ENCODE data around the gene ATF6.

DNA sequence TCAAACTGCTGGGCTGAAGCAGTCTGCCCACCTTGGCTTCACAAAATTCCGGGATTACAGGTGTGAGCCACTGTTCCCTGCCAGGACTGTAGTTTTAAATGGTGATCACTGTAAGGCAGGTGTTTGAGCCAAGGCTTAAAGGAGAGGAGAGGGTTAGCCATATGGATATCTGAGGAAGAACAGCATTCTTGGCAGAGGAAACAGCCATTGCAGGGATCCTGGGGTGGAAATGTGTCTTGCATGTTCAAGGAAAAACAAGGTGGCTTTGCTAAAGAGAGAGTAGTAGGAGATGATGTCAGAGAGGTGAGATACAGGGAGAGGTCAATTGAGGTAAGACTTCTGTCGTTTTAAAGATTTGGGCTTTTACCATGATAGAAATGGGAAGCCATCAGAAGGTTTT lies 73.5 kb downstream of the ATF6 start:
- TF ChIP-seq CTCF (IDR thresholded peaks at IDR 0.05; ENCODE audit: low read length) (no peak), EZH2 (optimal IDR thresholded peaks at IDR 0.05; ENCODE audit: low read depth, low read length) (no peak)

All from MM.1S (cell line).